Measurements from ENCODE around the gene GFOD2.
A peak's percentile ranks its signal among the peaks of the same experiment; 100 is the strongest.

Gene GFOD2

DNA sequence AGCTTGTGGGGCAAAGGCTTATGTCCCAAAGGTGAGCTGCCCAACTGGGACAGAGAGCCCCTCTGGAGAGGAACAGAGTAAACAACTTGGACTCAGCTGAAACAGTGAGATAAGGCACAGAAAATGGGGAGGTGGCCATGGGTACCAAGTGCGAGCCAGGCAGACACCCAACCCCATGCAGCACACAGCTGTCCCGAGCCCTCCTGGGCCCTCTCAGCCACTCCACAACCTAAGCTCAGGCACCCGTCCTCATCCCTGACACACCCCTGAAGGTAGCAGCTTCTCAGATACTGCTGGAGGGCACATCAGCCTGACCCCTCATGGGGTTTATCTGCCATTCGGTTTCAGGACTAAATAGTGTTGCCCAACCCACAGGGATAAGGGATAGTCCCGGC is 4.8 kb upstream of the GFOD2 start:
- no peaks in the 10 kb centered on the region for H3K9me3 ChIP-seq (ENCODE audit: control insufficient read depth, insufficient read depth, low read length)
- peaks cover 8% of the 10 kb centered on the region for H3K4me1 ChIP-seq (ENCODE audit: insufficient read depth, low read length)
- peaks cover 8% of the 10 kb centered on the region; the same call in 1 of the 2 replicates for H3K36me3 ChIP-seq (ENCODE audit: insufficient read depth, low read length)
- H3K9ac ChIP-seq (ENCODE audit: low read depth, low read length), result no peak overlapping the region

DNA sequence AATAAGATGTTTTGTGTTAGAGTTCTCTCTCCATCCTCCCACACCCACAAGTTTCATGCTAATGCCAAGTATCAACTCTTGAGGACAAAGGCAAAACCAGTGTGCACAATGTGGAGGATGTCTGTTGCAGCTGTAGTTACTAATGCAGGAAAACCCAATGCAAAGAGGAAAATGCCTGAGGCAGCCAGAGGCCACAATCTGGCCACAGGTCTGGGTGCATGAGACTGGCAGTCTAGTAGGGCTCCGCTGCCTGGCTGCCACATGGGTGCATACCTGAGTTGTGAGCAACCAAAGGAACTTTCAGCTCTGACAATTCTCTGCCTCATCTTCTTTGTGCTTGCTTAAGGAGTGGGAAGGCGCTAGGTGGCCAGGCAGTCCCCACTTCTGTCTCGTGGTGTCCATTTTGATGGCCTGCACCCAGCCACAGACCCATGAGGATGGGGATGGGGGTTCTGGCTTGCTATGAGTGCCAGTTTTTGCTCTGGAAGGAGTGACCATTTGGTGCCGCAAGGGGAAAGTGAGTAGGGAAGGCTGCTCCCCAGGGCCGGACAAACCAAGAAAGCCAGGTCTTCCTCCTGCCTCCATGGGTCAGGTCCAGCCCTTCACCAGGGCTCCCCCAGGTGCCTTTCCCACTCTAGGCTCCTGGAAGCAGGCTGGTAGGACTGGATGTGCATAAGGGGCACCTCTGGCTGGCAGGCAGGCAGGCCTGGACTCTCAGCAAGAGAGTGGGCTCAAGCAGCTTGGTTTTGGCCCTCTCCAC is 4.2 kb upstream of the GFOD2 start:
- peaks cover 8% of the 10 kb centered on the region for H3K4me1 ChIP-seq (ENCODE audit: insufficient read depth, low read length)
- H3K36me3 ChIP-seq (ENCODE audit: insufficient read depth, low read length), result peaks cover 4% of the 10 kb centered on the region; the same call in 1 of the 2 replicates
- no peak overlapping the region for H3K9ac ChIP-seq (ENCODE audit: low read depth, low read length)
- no peaks in the 10 kb centered on the region for H3K9me3 ChIP-seq (ENCODE audit: control insufficient read depth, insufficient read depth, low read length)

- H3K9me3 ChIP-seq (ENCODE audit: control insufficient read depth, insufficient read depth, low read length), result no peaks in the 10 kb centered on the region
- H3K9ac ChIP-seq (ENCODE audit: low read depth, low read length), result peak overlapping the region; percentile 99; the same call in 1 of the 2 replicates
- no peaks in the 10 kb centered on the region; the same call in 1 of the 2 replicates for H3K36me3 ChIP-seq (ENCODE audit: insufficient read depth, low read length)
- H3K4me1 ChIP-seq (ENCODE audit: insufficient read depth, low read length), result peaks cover 8% of the 10 kb centered on the region
Observed at GRCh38 chr16:67720236-67720635, 1.1 kb upstream of the GFOD2 start.

GRCh38 chr16:67719778-67720144 is 645 bp upstream of the GFOD2 start:
- Histone ChIP-seq H3K4me1 (ENCODE audit: insufficient read depth, low read length) (peaks cover 8% of the 10 kb centered on the region), H3K9me3 (ENCODE audit: control insufficient read depth, insufficient read depth, low read length) (no peaks in the 10 kb centered on the region), H3K9ac (ENCODE audit: low read depth, low read length) (peak overlapping the region; percentile 99), H3K36me3 (ENCODE audit: insufficient read depth, low read length) (no peaks in the 10 kb centered on the region; the same call in 1 of the 2 replicates)

DNA sequence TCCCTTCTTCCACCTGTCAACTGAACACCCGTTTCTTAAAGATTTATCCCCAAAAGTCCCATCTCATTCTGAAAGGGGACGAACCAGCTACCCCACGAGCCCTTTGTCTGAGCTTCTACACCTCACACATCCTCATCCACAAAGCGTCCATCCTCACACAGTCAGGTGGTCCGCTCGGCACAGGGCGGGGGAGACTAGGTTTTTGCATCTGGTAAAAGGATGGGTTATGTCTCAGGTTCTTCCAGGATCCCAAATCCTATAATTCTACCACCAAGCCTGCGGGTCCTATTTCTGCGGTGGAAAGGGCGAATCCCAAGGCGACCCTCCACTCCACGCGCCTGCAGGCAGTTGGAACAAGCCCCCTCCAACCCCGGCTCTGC is 458 bp downstream of the GFOD2 start:
- no peaks in the 10 kb centered on the region for H3K9me3 ChIP-seq (ENCODE audit: control insufficient read depth, insufficient read depth, low read length)
- no peaks in the 10 kb centered on the region for H3K36me3 ChIP-seq (ENCODE audit: insufficient read depth, low read length)
- peak overlapping the region; percentile 99 for H3K9ac ChIP-seq (ENCODE audit: low read depth, low read length)
- peaks cover 11% of the 10 kb centered on the region for H3K4me1 ChIP-seq (ENCODE audit: insufficient read depth, low read length)

DNA sequence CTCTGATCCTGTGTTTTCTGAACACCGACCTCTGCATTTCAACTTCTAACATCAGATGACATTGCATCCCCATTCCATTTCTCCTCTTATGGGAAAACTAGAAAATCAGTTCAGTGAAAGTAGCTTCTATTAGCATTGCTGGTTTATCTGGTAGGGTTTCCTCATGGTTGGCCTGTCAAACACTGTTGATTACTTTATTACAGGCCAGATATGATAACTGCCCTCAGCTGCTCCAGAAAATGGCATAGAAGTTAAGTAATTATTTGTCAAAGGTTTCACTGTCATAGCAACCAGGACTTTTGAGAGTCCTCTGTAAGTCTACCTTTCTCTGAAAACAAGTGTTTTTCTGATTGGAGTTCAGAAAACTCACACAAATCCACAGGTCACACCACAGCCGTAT is 3.0 kb downstream of the GFOD2 start:
- peaks cover 3% of the 10 kb centered on the region; the same call in 1 of the 2 replicates for H3K36me3 ChIP-seq (ENCODE audit: insufficient read depth, low read length)
- H3K9ac ChIP-seq (ENCODE audit: low read depth, low read length), result no peak overlapping the region
- H3K4me1 ChIP-seq (ENCODE audit: insufficient read depth, low read length), result peaks cover 15% of the 10 kb centered on the region
- no peaks in the 10 kb centered on the region for H3K9me3 ChIP-seq (ENCODE audit: control insufficient read depth, insufficient read depth, low read length)

- Histone ChIP-seq H3K4me1 (ENCODE audit: insufficient read depth, low read length) (peaks cover 7% of the 10 kb centered on the region; the same call in 1 of the 2 replicates), H3K36me3 (ENCODE audit: insufficient read depth, low read length) (peaks cover 3% of the 10 kb centered on the region; the same call in 1 of the 2 replicates), H3K9me3 (ENCODE audit: control insufficient read depth, insufficient read depth, low read length) (no peaks in the 10 kb centered on the region), H3K9ac (ENCODE audit: low read depth, low read length) (no peak overlapping the region)
Observed at GRCh38 chr16:67714522-67714921, 4.6 kb downstream of the GFOD2 start.

GRCh38 chr16:67713647-67714273 is 5.4 kb downstream of the GFOD2 start:
- Histone ChIP-seq H3K9me3 (ENCODE audit: control insufficient read depth, insufficient read depth, low read length) (no peaks in the 10 kb centered on the region), H3K4me1 (ENCODE audit: insufficient read depth, low read length) (peaks cover 14% of the 10 kb centered on the region; the same call in 1 of the 2 replicates), H3K36me3 (ENCODE audit: insufficient read depth, low read length) (peaks cover 3% of the 10 kb centered on the region; the same call in 1 of the 2 replicates), H3K9ac (ENCODE audit: low read depth, low read length) (no peak overlapping the region)

- Histone ChIP-seq H3K4me1 (ENCODE audit: insufficient read depth, low read length) (peaks cover 20% of the 10 kb centered on the region; the same call in 1 of the 2 replicates), H3K36me3 (ENCODE audit: insufficient read depth, low read length) (peaks cover 3% of the 10 kb centered on the region; the same call in 1 of the 2 replicates), H3K9me3 (ENCODE audit: control insufficient read depth, insufficient read depth, low read length) (no peaks in the 10 kb centered on the region), H3K9ac (ENCODE audit: low read depth, low read length) (no peak overlapping the region)
Observed at GRCh38 chr16:67710607-67711006, 8.5 kb downstream of the GFOD2 start.

DNA sequence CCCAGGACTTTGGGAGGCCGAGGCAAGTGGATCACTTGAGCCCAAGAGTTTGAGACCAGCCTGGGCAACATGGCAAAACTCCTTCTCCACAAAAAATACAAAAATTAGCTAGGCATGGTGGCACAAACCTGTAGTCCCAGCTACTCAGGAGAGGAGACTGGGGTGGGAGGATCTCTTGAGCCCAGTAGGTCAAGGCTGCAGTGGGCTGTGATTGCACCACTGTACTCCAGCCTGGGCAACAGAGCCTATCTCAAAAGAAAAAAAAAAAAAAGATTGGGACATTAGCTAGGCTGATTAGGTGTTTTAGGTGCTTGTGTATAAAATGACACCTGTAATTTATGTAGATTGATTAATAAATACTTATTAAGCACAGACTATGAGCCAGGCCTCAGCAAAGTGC is 10.1 kb downstream of the GFOD2 start:
- Histone ChIP-seq H3K9me3 (ENCODE audit: control insufficient read depth, insufficient read depth, low read length) (no peaks in the 10 kb centered on the region), H3K36me3 (ENCODE audit: insufficient read depth, low read length) (peaks cover 3% of the 10 kb centered on the region; the same call in 1 of the 2 replicates), H3K4me1 (ENCODE audit: insufficient read depth, low read length) (peaks cover 20% of the 10 kb centered on the region; the same call in 1 of the 2 replicates)

DNA sequence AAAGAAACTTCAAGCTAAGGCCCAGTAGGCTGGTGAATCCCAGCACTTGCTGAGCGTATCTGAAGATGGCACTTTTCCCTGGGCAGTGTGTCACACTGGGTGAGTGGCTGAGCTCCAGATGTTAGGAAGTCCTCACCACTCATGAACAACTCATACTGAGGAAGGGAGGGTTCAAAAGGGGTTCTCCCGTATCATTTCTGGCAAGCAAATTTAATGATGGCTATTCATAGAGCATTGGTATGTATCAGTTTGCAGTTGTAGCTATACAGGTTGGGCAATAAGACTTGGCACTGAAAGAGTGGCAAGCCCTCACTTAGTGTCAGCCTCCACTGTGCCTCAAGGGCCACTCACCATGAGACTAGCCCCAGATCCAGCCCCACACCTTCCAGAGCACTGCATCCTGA is 10.7 kb downstream of the GFOD2 start:
- peaks cover 14% of the 10 kb centered on the region; the same call in 1 of the 2 replicates for H3K4me1 ChIP-seq (ENCODE audit: insufficient read depth, low read length)
- H3K36me3 ChIP-seq (ENCODE audit: insufficient read depth, low read length), result peaks cover 3% of the 10 kb centered on the region; the same call in 1 of the 2 replicates
- H3K9ac ChIP-seq (ENCODE audit: low read depth, low read length), result no peak overlapping the region
- H3K9me3 ChIP-seq (ENCODE audit: control insufficient read depth, insufficient read depth, low read length), result no peaks in the 10 kb centered on the region

More for the DNA sequence above, 10.1 kb downstream of the GFOD2 start:
- no peak overlapping the region for H3K9ac ChIP-seq (ENCODE audit: low read depth, low read length)

DNA sequence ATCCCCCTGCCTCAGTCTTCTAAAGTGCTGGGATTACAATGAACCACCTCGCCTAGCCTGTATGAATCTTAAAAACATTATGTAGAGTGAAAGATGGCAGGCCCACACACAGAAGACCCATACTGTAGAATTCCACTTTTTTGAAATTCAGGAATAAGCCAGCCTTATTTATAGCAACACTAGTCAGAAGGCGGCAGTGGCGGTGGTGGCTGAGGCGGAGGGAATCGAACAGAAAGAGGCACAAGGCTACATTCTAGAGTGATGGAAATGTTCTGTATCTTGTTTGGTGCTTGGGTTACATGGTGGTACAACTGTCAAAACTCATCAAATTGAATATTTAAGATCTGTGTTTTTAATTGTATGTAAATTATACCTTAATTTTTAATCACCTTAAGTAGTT is 11.3 kb downstream of the GFOD2 start:
- H3K9me3 ChIP-seq (ENCODE audit: control insufficient read depth, insufficient read depth, low read length), result no peaks in the 10 kb centered on the region
- H3K4me1 ChIP-seq (ENCODE audit: insufficient read depth, low read length), result peaks cover 12% of the 10 kb centered on the region; the same call in 1 of the 2 replicates
- H3K36me3 ChIP-seq (ENCODE audit: insufficient read depth, low read length), result peaks cover 3% of the 10 kb centered on the region; the same call in 1 of the 2 replicates
- no peak overlapping the region for H3K9ac ChIP-seq (ENCODE audit: low read depth, low read length)

DNA sequence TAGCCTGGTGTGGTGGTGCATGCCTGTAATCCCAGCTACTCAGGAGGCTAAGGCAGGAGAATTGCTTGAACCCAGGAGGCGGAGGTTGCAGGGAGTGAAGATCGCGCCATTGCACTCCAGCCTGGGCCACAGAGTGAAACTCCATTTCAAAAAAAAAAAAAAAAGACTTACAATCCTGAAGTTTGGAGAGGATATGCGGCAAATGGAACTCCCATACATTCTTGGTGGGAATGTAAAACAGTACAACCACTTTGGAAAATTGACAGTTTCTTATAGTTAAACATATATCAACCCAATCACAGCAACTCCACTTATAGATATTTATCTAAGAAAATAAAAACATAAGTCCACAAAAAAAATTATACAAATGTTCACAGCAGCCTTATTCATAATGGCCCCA is 11.9 kb downstream of the GFOD2 start:
- H3K4me1 ChIP-seq (ENCODE audit: insufficient read depth, low read length), result peaks cover 12% of the 10 kb centered on the region; the same call in 1 of the 2 replicates
- H3K36me3 ChIP-seq (ENCODE audit: insufficient read depth, low read length), result peaks cover 3% of the 10 kb centered on the region; the same call in 1 of the 2 replicates
- H3K9me3 ChIP-seq (ENCODE audit: control insufficient read depth, insufficient read depth, low read length), result no peaks in the 10 kb centered on the region
- H3K9ac ChIP-seq (ENCODE audit: low read depth, low read length), result no peak overlapping the region

- Histone ChIP-seq H3K9ac (ENCODE audit: low read depth, low read length) (no peak overlapping the region), H3K9me3 (ENCODE audit: control insufficient read depth, insufficient read depth, low read length) (0 out of 2 replicates have a peak, but pooled peaks cover 2% of the 10 kb centered on the region), H3K36me3 (ENCODE audit: insufficient read depth, low read length) (no peaks in the 10 kb centered on the region), H3K4me1 (ENCODE audit: insufficient read depth, low read length) (peaks cover 9% of the 10 kb centered on the region; the same call in 1 of the 2 replicates)
Observed at GRCh38 chr16:67704110-67704509, 15.0 kb downstream of the GFOD2 start.

Measured in ES-I3 (cell line).